K562 (cell line): ENCODE results near the gene CEP20.

Source experiments
- ZNF311 ChIP-seq: fragments of 250-450 bp; sonication (Bioruptor Pico); IDR thresholded peaks from 2 replicates; pipeline ENCODE4 v1.4.0; 2020; ENCODE audit warnings: mild to moderate bottlenecking, moderate library complexity
- TF ChIP-seq, protein P1 (sequence below), 3 experiments: IDR thresholded peaks in 2 of 3; conservative IDR thresholded peaks in 1 of 3; 2 replicates each; pipeline ENCODE4 v1.5.1; 2011 to 2012; ENCODE audit warnings: low read length in 3 of 3, mild to moderate bottlenecking in 3 of 3, control low read depth in 2 of 3, improper control_type of control experiment in 1 of 3, inconsistent platforms in 1 of 3, low read depth in 1 of 3, mixed read lengths in 1 of 3, moderate library complexity in 1 of 3; ENCODE audit not compliant: insufficient read depth in 2 of 3
- TF ChIP-seq, protein P2 (sequence below): sonication (generic); formaldehyde crosslinking; IDR thresholded peaks from 2 replicates; pipeline ENCODE4 v1.8.0; 2022; ENCODE audit warnings: mild to moderate bottlenecking, missing genetic modification reagents

DNA sequence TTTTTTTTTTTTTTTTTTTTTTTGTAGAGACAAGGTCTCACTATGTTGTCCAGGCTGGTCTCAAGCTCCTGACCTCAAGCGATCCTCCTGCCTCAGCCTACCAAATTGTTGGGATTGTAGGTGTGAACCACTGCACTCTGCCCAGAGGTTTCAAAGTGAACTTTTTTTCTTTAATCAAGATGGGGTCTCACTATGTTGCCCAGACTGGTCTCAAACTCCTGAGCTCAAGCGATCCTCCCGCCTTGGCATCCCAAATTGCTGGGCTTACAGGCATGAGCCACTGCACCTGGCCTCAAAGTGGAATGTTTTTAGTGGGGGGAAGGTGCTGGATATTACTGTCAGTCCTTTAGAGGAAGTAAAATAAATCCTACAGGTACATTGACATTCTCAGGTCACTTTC is 12.0 kb upstream of the CEP20 start:
- TF ChIP-seq, protein P1, sequence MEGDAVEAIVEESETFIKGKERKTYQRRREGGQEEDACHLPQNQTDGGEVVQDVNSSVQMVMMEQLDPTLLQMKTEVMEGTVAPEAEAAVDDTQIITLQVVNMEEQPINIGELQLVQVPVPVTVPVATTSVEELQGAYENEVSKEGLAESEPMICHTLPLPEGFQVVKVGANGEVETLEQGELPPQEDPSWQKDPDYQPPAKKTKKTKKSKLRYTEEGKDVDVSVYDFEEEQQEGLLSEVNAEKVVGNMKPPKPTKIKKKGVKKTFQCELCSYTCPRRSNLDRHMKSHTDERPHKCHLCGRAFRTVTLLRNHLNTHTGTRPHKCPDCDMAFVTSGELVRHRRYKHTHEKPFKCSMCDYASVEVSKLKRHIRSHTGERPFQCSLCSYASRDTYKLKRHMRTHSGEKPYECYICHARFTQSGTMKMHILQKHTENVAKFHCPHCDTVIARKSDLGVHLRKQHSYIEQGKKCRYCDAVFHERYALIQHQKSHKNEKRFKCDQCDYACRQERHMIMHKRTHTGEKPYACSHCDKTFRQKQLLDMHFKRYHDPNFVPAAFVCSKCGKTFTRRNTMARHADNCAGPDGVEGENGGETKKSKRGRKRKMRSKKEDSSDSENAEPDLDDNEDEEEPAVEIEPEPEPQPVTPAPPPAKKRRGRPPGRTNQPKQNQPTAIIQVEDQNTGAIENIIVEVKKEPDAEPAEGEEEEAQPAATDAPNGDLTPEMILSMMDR (IDR thresholded peaks at IDR 0.05 in 2 of 3, conservative IDR thresholded peaks at IDR 0.05 in 1 of 3; ENCODE audit: insufficient read depth in 2 of 3, low read depth in 1 of 3, low read length in 3 of 3), result no peak
- no peak for TF ChIP-seq ZNF311
- TF ChIP-seq, protein P2, sequence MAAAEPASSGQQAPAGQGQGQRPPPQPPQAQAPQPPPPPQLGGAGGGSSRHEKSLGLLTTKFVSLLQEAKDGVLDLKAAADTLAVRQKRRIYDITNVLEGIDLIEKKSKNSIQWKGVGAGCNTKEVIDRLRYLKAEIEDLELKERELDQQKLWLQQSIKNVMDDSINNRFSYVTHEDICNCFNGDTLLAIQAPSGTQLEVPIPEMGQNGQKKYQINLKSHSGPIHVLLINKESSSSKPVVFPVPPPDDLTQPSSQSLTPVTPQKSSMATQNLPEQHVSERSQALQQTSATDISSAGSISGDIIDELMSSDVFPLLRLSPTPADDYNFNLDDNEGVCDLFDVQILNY, result no peak
